B cell (primary cell): ENCODE measurements around the gene LRBA. TPM values are rescaled to one million over a fixed set of nuclear protein-coding genes. Genes with fewer than 3 reads are reported as not detected.

ENCODE experiments used
- ATAC-seq: fragments of 200-7000 bp; cut with Tn5 transposase; one replicate; pipeline ENCODE4 v1.10.0; 2021; ENCODE audit warnings: low read depth, mild to moderate bottlenecking, moderate number of reproducible peaks, moderate library complexity
- CTCF ChIA-PET: fragments of 350-600 bp; sonication (Branson Sonifier 250); formaldehyde crosslinking; loops from one replicate; lab custom pipeline; 2021; ENCODE audit warnings: antibody characterized with exemption, inconsistent platforms; lab: Charles Lee
- POLR2A ChIA-PET: fragments of 350-600 bp; sonication (Branson Sonifier 250); formaldehyde crosslinking; loops from one replicate; lab custom pipeline; 2021; ENCODE audit warnings: antibody characterized with exemption; lab: Charles Lee
- DNase-seq: peaks from one replicate; pipeline ENCODE4 v3.0.0; 2013
- H2AFZ ChIP-seq: 2 replicates; pipeline ENCODE4 v1.6.1; 2012; ENCODE audit warnings: mild to moderate bottlenecking, low read depth, low read length; ENCODE audit not compliant: insufficient read depth, poor library complexity, severe bottlenecking
- H3K27ac ChIP-seq, 2 donors: 1 replicate in 1 of 2; 2 replicates in 1 of 2; pipeline ENCODE4 v1.5.1; 2012 to 2013; ENCODE audit warnings: low read length in 2 of 2, mild to moderate bottlenecking in 2 of 2, moderate library complexity in 1 of 2
- H3K27me3 ChIP-seq, 4 experiments: fragments of 200-600 bp in 1 of 4; sonication (generic) in 1 of 4; replicated peaks in 1 of 4; 1 replicate in 2 of 4; 2 replicates in 2 of 4; pipeline versions ENCODE4 v1.6.1 to v1.7.0; 2013 to 2016; ENCODE audit warnings: low read length in 3 of 4, mild to moderate bottlenecking in 2 of 4, mixed read lengths in 1 of 4, moderate library complexity in 1 of 4; ENCODE audit not compliant: insufficient read depth in 4 of 4, control insufficient read depth in 3 of 4; ENCODE audit errors: control extremely low read depth in 1 of 4
- H3K36me3 ChIP-seq, 2 experiments: replicated peaks in 1 of 2; 1 replicate in 1 of 2; 2 replicates in 1 of 2; pipeline versions ENCODE4 v1.6.1 to v1.7.1; 2013; ENCODE audit warnings: low read length in 1 of 2; ENCODE audit not compliant: insufficient read depth in 2 of 2, control insufficient read depth in 1 of 2; ENCODE audit errors: control extremely low read depth in 1 of 2, extremely low read depth in 1 of 2
- H3K4me1 ChIP-seq, 2 donors: fragments of 200-600 bp in 1 of 2; sonication (generic) in 1 of 2; 1 replicate in 1 of 2; 2 replicates in 1 of 2; pipeline versions ENCODE4 v1.5.1 to v1.6.1; 2013 to 2017; ENCODE audit warnings: low read length in 2 of 2; ENCODE audit not compliant: control insufficient read depth in 2 of 2, insufficient read depth in 2 of 2
- H3K4me2 ChIP-seq: replicated peaks from 2 replicates; pipeline ENCODE3; 2012; ENCODE audit warnings: mild to moderate bottlenecking, low read depth, low read length; ENCODE audit not compliant: poor library complexity, severe bottlenecking
- H3K4me3 ChIP-seq, 5 experiments: fragments of 200-600 bp in 1 of 5; sonication (generic) in 1 of 5; 1 replicate in 3 of 5; 2 replicates in 2 of 5; pipeline versions ENCODE4 v1.5.1 to v1.7.0; 2011 to 2016; ENCODE audit warnings: low read length in 4 of 5, mild to moderate bottlenecking in 4 of 5, low read depth in 2 of 5, control low read depth in 1 of 5, moderate library complexity in 1 of 5; ENCODE audit not compliant: insufficient read depth in 1 of 5; ENCODE audit errors: control extremely low read depth in 1 of 5, extremely low read depth in 1 of 5
- H3K79me2 ChIP-seq: fragments of 200-600 bp; sonication (generic); one replicate; pipeline ENCODE4 v1.6.0; 2016; ENCODE audit warnings: low read length; ENCODE audit not compliant: control insufficient read depth, insufficient read depth
- H3K9ac ChIP-seq: fragments of 200-600 bp; sonication (generic); 2 replicates; pipeline ENCODE4 v1.6.1; 2017; ENCODE audit warnings: mild to moderate bottlenecking, low read length, moderate library complexity
- H3K9me3 ChIP-seq, 3 donors: one replicate each; pipeline versions ENCODE4 v1.6.1 to v1.7.1; 2013; ENCODE audit warnings: low read length in 2 of 3; ENCODE audit not compliant: control insufficient read depth in 2 of 3, insufficient read depth in 1 of 3; ENCODE audit errors: control extremely low read depth in 1 of 3
- H4K20me1 ChIP-seq: 2 replicates; pipeline ENCODE4 v1.6.0; 2012; ENCODE audit warnings: mild to moderate bottlenecking, low read length; ENCODE audit not compliant: insufficient read depth, control insufficient read depth, poor library complexity, severe bottlenecking
- H3K27ac Mint-ChIP-seq: one replicate; pipeline ENCODE4 v1.8.0; 2021; ENCODE audit warnings: mixed read lengths
- H3K27me3 Mint-ChIP-seq: one replicate; pipeline ENCODE4 v1.8.0; 2021; ENCODE audit warnings: mixed read lengths
- H3K4me1 Mint-ChIP-seq: one replicate; pipeline ENCODE4 v1.8.0; 2021; ENCODE audit warnings: mixed read lengths
- H3K4me3 Mint-ChIP-seq: one replicate; pipeline ENCODE4 v1.8.0; 2021; ENCODE audit warnings: mixed read lengths
- H3K9me3 Mint-ChIP-seq: one replicate; pipeline ENCODE4 v1.8.0; 2022; ENCODE audit warnings: mixed read lengths; ENCODE audit not compliant: insufficient read depth
- EZH2 ChIP-seq: IDR thresholded peaks from 2 replicates; pipeline ENCODE4 v1.6.1; 2012; ENCODE audit warnings: borderline replicate concordance, low read depth, mild to moderate bottlenecking, moderate library complexity, low read length; ENCODE audit not compliant: insufficient read depth, poor library complexity, severe bottlenecking
- WGBS: methylation state at CpG from one replicate; pipeline ENCODE4 v1.1.5; 2013; ENCODE audit warnings: missing lambda C conversion rate; ENCODE audit not compliant: insufficient coverage; 5-methylcytosine and 5-hydroxymethylcytosine counted together
- intact Hi-C: fragments of 100-400 bp; cut with micrococcal nuclease; formaldehyde crosslinking; loops from one replicate; pipeline ENCODE4 v1.10.0; 2022
- polyA plus RNA-seq: library from polyadenylated mRNA; depleted of rRNA; stranded (reverse); fragments of >200 nt; gene quantifications from 2 replicates; pipeline ENCODE4 v1.2.3, GENCODE V29; 2012
- total RNA-seq, 2 donors: library from RNA; stranded (reverse); fragments of 120-200 nt in 1 of 2; gene quantifications; 1 replicate in 1 of 2; 2 replicates in 1 of 2; pipeline versions ENCODE4 v1.2.3 to v1.2.4, GENCODE V29; 2013 to 2022
- TF ChIP-seq, protein P1 (sequence below): fragments of 200-600 bp; IDR thresholded peaks from one replicate; pipeline ENCODE4 v1.8.0; 2022; ENCODE audit warnings: antibody characterized with exemption, mild to moderate bottlenecking

Gene LRBA
- total and polyA plus RNA-seq, 2 donors (not counting 1 experiment from before 2014, with no cell fraction given), result 17.5 to 86.7 TPM

DNA sequence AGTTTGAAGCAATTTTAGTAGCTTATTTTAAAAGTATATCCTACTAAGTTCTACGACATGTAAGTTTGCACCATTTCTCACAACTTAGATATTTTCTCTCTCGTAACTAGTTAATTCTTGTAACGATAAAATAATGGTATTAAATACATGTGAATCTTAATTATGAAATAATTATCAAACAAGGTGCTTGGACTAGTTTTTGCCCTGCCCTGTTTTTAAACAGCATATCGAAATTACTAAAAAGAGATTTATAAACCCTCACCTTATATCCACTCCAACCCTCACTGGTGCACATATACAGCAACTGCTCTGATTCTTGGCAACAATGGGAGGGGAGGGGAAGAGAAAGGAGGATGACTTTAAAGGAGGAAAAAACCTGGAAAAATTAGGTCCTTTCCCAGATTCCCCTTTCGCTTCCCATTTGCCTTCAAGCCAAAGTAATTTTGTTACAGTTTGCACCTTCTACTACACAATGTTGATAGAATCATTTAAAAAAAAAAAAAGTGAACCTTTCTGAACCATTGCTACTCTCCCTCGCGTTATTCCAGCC is 434.0 kb downstream of the LRBA start:
- no peak overlapping the region for H3K4me2 ChIP-seq
- ATAC-seq (no peak), DNase-seq (no peak)
- H3K27ac ChIP-seq, result no peak overlapping the region
- no peak for TF ChIP-seq EZH2
- TF ChIP-seq, protein P1, sequence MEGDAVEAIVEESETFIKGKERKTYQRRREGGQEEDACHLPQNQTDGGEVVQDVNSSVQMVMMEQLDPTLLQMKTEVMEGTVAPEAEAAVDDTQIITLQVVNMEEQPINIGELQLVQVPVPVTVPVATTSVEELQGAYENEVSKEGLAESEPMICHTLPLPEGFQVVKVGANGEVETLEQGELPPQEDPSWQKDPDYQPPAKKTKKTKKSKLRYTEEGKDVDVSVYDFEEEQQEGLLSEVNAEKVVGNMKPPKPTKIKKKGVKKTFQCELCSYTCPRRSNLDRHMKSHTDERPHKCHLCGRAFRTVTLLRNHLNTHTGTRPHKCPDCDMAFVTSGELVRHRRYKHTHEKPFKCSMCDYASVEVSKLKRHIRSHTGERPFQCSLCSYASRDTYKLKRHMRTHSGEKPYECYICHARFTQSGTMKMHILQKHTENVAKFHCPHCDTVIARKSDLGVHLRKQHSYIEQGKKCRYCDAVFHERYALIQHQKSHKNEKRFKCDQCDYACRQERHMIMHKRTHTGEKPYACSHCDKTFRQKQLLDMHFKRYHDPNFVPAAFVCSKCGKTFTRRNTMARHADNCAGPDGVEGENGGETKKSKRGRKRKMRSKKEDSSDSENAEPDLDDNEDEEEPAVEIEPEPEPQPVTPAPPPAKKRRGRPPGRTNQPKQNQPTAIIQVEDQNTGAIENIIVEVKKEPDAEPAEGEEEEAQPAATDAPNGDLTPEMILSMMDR, result no peak
- H3K27me3 ChIP-seq, result no peaks in the 10 kb centered on the region
- no peaks in the 10 kb centered on the region for H3K4me1 Mint-ChIP-seq
- no peak overlapping the region for H3K4me3 ChIP-seq
- H3K27me3 Mint-ChIP-seq, result no peaks in the 10 kb centered on the region
- intact Hi-C loops, result no loop called here
- H3K9me3 Mint-ChIP-seq, result no peaks in the 10 kb centered on the region
- H3K4me1 ChIP-seq, result no peaks in the 10 kb centered on the region
- H3K79me2 ChIP-seq, result no peaks in the 10 kb centered on the region
- H3K9me3 ChIP-seq, result peaks cover 0 to 26% (median 0%) of the 10 kb centered on the region in 3 donors
- no peaks in the 10 kb centered on the region for H4K20me1 ChIP-seq
- no peak overlapping the region for H3K9ac ChIP-seq
- H3K4me3 Mint-ChIP-seq, result no peak overlapping the region
- H3K27ac Mint-ChIP-seq, result no peak overlapping the region
- CTCF ChIA-PET, result no interaction called here
- H3K36me3 ChIP-seq, result peaks cover 2 to 34% of the 10 kb centered on the region in 2 experiments
- WGBS, result no CpG with 5 or more reads among the region's 7 CpGs
- POLR2A ChIA-PET, result no interaction called here
- no peak overlapping the region for H2AFZ ChIP-seq

DNA sequence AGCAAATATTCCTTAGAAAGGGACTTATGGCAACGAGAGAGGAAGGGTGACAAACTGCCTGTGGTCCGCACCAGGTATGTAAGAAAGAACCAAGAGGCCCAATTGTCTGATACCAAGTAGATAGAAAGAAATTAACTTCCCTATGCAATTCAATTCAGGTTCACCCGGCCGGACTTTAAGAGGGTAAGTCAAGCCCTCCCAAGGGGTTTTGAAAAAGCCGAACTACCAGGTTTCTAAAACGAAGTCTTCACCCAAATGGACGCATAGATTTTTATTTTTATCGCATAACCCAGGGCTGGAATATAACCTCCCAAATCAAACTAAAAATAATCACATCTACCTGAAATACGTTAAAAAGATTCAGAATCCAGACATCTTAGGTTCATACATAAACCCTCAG is 434.8 kb downstream of the LRBA start:
- no peaks in the 10 kb centered on the region for H3K27me3 ChIP-seq
- no peak for ATAC-seq
- no peak overlapping the region for H3K4me2 ChIP-seq
- intact Hi-C loops, result no loop called here
- Mint-ChIP-seq H3K9me3 (no peaks in the 10 kb centered on the region), H3K4me1 (no peaks in the 10 kb centered on the region), H3K27me3 (no peaks in the 10 kb centered on the region), H3K27ac (no peak overlapping the region), H3K4me3 (no peak overlapping the region)
- no peaks in the 10 kb centered on the region for H4K20me1 ChIP-seq
- H3K4me1 ChIP-seq, result no peaks in the 10 kb centered on the region
- 100% methylated on average over 4 of the region's 9 CpGs for WGBS
- ChIA-PET POLR2A (no interaction called here), CTCF (no interaction called here)
- peaks cover 0 to 26% (median 0%) of the 10 kb centered on the region in 3 donors for H3K9me3 ChIP-seq
- no peak overlapping the region for H3K4me3 ChIP-seq
- DNase-seq, result no peak
- H3K36me3 ChIP-seq, result peaks cover 0 to 34% of the 10 kb centered on the region in 2 experiments
- no peak overlapping the region for H2AFZ ChIP-seq
- no peak overlapping the region for H3K9ac ChIP-seq
- TF ChIP-seq, protein P1, result no peak
- TF ChIP-seq EZH2, result no peak
- H3K27ac ChIP-seq, result no peak overlapping the region
- H3K79me2 ChIP-seq, result no peaks in the 10 kb centered on the region
